Sciatic nerve (tissue), 2 donors: ENCODE data around the gene PRL. TPM values are rescaled to one million over a fixed set of nuclear protein-coding genes. Genes with fewer than 3 reads are reported as not detected.

Experiments used
- ATAC-seq: fragments of 200-7000 bp; cut with Tn5 transposase; one replicate; pipeline ENCODE4 v1.9.1; 2020; ENCODE audit warnings: mild to moderate bottlenecking, moderate library complexity
- DNase-seq: peaks from one replicate; pipeline ENCODE4 v3.0.0-alpha.2; 2020; ENCODE audit warnings: low spot score
- intact Hi-C: fragments of 100-400 bp; cut with DNase I; formaldehyde crosslinking; loops from one replicate; pipeline ENCODE4 v1.14.2; 2022
- total RNA-seq: library from RNA; stranded (reverse); fragmentation: NEBNext Ultra II Directional; extraction: Animal tissue kit (Norgen Biotek cat#: 25700); gene quantifications from one replicate; pipeline ENCODE4 v1.2.1, GENCODE V29; 2021
- donor health status: DM: no; HTN: no; CAD: no.
- donor health status: DM: no; HTN: no; CAD: no.

PRL gene
- total RNA-seq, 1 donor from 2014 or later = 0.36 TPM

DNA sequence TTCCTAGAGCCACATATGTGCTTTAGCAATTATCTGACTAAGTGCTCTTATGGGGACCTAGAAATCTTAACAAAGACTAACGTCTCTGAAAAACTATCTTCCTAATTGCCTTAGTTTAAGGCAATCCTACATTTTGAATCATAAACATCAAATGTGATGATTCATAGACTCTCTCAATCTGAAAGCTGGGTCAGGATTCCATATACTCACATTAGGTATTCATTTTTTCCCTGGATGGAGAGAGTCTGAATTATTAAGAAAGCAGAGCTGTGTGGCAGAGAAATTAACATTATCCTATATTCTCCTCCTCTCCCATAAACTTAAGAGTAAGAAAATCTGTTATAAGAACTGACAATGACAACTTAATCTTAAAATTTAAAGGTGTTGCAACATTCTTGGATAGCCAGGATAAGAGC, 1.6 kb upstream of the PRL start:
- intact Hi-C loops = no loop called here
- no peak for ATAC-seq
- DNase-seq = no peak

GRCh38 chr6:22296067-22296466, 769 bp downstream of the PRL start:
- intact Hi-C loops = no loop called here
- no peak for DNase-seq
- no peak for ATAC-seq

DNA sequence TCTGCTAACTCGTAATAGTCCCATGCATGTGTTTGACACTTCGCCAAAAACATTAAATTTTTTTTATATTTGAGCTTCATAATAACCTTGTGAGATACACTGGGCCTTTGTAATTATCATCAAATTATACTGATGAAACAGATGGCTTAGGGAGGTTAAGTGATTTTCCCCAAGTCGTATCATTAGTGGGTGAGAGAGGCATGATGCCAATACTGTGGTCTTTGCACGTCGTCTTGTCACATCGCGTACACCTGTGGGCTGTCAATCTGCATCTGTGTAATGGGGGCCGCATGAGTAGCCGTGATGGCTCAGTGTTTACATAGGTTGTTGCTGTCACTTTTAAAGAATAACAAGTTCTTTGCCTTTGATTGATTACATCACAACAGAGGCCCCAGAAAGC, 1.7 kb downstream of the PRL start:
- DNase-seq = no peak
- no peak for ATAC-seq
- intact Hi-C loops = no loop called here

GRCh38 chr6:22294301-22294700, 2.5 kb downstream of the PRL start:
- ATAC-seq (no peak), DNase-seq (no peak)
- intact Hi-C loops = no loop called here

DNA sequence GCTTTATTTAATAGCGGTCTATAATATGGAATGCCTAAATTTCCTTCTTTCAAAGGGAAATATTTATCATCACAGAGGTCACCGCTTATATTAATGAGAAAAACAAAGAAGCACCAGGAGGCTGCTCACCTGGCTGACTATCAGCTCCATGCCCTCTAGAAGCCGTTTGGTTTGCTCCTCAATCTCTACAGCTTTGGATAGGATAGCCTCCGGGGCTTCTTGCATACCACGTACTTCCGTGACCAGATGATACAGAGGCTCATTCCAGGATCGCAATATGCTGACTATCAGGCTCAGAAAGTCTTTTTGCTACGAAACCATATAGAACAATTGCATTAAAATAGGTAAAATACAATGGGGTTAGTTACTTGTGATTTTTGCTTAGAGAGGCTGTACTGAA, 6.8 kb downstream of the PRL start:
- DNase-seq = no peak

GRCh38 chr6:22288721-22289120, 8.1 kb downstream of the PRL start:
- ATAC-seq (no peak), DNase-seq (no peak)
- intact Hi-C loops = no loop called here

More for the DNA sequence above, 6.8 kb downstream of the PRL start:
- ATAC-seq = no peak
- intact Hi-C loops = no loop called here

DNA sequence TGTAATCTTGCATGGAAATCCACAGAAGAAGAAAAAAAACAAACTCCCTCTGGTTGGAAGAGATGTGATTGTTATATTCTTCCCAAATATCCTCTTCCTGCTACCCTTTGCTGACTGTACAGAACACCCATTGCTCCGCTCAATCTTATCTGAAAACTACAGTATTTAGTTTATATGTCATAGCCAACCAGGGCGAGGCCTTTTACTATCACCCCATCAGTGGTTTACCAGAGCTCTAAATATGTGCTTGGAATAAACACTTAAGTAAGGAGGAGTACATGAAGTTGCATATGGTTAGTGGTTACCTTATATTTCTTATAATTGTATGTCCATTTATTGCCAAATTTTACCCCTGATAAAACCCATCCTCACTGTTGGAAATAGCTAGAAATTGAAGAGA, 12.2 kb downstream of the PRL start:
- intact Hi-C loops = no loop called here
- no peak for ATAC-seq
- DNase-seq = no peak

DNA sequence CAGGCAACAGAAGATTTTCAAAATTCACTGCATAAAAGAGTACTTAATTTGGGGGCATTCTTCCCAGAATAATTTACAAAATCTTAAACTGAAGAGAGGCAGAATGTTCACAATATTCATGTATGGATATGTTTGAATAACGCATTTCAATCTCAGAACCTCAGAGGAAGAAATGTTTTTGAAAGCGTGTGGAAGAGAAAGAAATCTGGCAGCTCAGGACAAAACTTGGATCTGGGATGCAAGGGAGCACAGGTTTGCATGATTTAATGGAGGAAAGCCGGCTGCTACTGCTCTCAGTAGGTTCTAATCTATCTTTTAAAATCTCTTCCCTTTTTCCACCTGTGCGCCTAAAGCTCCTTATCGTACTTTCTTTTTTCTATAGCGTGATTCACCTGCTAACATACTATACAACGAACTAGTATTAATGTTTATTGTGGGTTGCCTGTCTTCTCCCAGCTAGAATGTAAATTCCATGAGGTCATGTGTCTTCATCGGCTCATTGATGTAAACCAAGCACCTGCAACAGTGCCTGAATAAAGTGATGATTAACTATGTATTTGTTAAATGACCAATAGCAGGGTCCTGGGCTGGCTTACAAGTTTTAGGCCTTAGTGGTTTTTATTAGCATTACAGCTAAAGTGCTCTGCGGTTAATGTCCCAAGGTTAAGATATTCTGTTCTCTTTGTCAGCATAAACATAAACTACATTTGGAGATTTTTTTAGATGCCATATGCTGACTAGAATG, 15.3 kb downstream of the PRL start:
- intact Hi-C loops = no loop called here
- ATAC-seq = no peak
- no peak for DNase-seq

GRCh38 chr6:22279427-22279826, 17.4 kb downstream of the PRL start:
- ATAC-seq (no peak), DNase-seq (no peak)
- intact Hi-C loops = no loop called here

DNA sequence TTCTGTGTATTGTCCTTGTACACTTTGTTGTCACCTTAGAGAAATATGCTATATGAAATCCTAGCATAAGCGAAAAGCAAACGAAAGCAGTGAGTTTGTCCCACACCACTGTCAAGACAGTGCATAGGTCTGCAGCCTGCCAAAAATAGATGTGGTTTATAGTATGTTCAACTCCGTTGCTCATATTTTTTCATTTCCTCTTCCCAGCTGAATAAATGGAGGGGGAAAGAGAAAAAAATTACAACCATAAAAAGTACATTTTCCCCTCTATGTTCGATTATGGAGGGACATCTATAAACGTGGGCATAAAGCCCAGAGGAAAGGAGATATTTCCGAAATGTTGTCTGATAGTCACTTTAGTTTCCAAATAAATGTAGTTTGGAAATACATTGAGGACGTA, 25.8 kb downstream of the PRL start:
- DNase-seq (no peak), ATAC-seq (no peak)
- intact Hi-C loops = no loop called here

DNA sequence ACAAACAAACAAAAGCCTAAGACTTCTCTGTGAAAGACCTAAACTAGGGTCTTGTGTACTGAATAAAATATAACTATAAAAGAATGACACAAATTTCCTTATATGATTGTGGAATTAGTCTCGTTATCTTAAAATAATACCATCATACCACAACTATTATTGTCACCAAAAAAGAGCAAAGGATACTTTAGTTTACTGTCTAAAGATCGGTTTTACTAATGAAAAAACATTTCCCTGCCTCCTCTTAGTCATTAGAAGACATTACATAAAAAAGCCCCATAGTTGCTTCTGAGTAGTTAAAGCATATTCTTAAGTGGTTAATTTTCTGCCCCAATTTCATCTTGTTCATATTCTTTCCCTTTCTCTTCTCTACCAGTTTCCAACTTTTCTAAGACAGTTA, 33.1 kb downstream of the PRL start:
- intact Hi-C loops = no loop called here
- DNase-seq (no peak), ATAC-seq (no peak)

DNA sequence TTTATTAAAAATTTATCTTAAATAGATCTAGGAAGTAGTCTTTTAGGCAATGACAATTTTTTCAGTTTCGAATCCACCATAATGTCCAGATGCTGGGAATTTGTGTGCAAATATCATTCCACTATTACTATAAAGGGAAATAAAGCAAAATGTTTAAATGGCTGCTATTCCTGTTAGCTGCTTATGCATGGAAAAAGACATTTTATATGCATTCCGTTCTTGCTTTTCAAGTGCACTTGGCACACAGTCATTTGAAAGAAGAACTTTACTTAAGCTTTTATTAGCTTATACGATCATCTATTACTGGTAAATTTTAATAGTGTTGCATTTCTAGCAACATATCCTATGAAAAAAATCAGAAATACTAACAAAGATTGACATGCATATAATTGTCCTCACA, 42.0 kb downstream of the PRL start:
- intact Hi-C loops = no loop called here
- DNase-seq = no peak
- no peak for ATAC-seq

DNA sequence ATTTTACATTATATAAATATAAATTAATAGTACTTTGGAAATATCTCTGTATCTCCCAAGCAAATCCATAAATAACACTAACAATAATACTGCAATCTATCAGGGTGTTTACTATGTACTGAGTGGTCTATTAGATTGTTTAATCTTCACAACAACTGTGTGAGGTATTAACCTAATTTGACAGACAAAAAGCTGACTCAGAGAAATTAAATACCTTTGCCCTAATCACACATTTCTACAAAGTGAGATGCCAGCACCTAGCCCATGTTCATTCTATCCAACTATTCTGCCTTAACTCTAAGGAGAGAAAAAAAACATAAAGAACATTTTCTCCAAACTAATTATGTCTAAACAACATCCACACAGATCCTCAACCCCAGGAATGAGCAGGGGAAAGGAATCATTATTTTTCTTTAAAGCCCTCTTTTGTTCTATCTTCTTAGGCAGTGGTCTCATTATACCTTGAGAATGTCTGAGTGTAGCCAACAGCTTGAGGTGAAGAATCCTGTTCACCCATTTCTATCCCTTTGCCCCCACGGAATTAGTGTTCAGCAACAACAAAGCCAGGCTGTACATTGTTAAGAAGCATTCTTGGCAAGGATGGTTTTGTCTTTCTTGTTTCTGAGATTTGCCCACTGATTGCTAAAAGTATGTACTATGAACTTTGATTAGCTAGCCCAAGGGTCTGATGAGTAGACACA, 42.7 kb downstream of the PRL start:
- intact Hi-C loops = no loop called here
- ATAC-seq = no peak

DNA sequence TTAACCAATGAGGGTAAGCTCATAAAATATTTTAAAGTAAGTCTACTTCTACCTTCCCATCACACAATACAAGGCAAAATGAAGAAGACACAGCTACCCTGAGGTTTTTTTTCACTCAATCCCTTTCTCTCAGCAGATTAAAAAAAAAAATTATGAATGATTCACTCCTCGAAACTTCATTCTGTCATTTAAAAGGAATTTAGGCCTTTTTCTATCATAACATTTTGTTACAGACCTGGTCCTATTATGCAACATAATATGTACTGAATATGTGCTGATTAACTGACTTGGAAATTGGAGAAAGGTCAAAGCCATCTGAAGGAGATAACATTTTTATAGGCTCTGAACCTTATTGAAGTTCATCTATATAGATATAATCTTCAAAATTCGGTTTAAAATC, 45.5 kb downstream of the PRL start:
- ATAC-seq (peak; percentile 71), DNase-seq (no peak)
- intact Hi-C loops = no loop called here

More for the DNA sequence above, 42.7 kb downstream of the PRL start:
- no peak for DNase-seq

GRCh38 chr6:22250486-22250885, 46.4 kb downstream of the PRL start:
- ATAC-seq (no peak), DNase-seq (no peak)
- intact Hi-C loops = no loop called here

GRCh38 chr6:22249711-22250350, 47.0 kb downstream of the PRL start:
- DNase-seq (no peak), ATAC-seq (no peak)
- intact Hi-C loops = no loop called here

GRCh38 chr6:22248513-22249308, 48.1 kb downstream of the PRL start:
- intact Hi-C loops = no loop called here
- no peak for ATAC-seq

DNA sequence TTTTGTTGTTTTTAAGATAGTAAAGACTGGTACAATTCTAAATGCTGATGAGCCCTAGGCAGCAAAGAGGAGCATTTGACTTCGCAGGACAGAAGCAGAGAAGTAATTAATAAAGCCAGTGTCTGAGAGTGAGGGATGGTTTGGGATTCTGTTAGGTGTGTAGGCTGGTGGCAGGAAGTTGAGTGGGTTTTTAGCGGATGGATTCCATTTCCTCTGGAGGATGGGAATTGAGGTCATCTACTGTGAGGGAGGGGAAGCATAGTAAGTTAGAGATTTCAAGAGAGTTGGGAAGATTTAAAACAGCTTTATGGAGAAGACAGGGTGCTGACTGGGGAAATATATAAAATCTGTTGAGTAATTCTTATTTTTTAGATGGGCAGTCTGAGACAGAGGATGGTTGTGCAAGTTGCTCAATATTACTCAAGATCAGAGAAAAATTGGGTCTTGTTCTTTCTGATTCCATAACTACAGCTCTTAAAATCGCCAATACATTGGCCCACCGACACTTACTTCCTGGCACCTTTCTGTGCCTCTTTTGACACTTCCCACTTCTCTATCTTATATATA, 48.8 kb downstream of the PRL start:
- ATAC-seq (peak; percentile 48), DNase-seq (no peak)
- intact Hi-C loops = no loop called here

More at GRCh38 chr6:22248513-22249308, 48.1 kb downstream of the PRL start:
- DNase-seq = no peak

DNA sequence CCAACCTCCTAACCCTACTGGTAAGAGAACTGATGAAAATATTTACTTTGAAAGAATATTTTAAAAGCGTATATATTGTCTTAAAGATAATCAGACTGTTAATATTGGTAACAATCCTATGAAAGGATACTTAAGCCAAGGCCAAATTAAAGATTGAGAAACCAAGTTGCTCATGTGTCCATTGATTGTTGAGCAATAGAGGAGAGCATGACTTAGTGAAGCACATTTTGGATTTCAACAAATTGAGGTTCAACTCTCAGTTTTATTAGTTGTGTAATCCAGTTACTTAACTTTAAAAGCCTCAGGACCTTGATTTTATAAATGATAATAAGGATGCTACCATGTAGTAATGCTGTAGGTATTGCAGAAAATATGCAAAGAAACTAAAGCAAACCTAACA, 56.8 kb downstream of the PRL start:
- DNase-seq (no peak), ATAC-seq (peak; percentile 67)
- intact Hi-C loops = no loop called here
